Mesothelial cell of epicardium (in vitro differentiated cells): Measurements from ENCODE around the gene KLK11. TPM values are rescaled to one million over a fixed set of nuclear protein-coding genes. Genes with fewer than 3 reads are reported as not detected.

ENCODE experiments used
- DNase-seq, 2 experiments: peaks; one replicate each; pipeline ENCODE4 v3.0.0; 2021; ENCODE audit warnings: low spot score in 2 of 2; ENCODE audit not compliant: unreplicated experiment in 2 of 2
- H3K27ac Mint-ChIP-seq: 2 replicates; pipeline ENCODE4 v1.8.0; 2021; ENCODE audit warnings: mixed read lengths
- H3K27me3 Mint-ChIP-seq: 2 replicates; pipeline ENCODE4 v1.8.0; 2021; ENCODE audit warnings: low read depth, mixed read lengths
- H3K36me3 Mint-ChIP-seq: 2 replicates; pipeline ENCODE4 v1.8.0; 2021; ENCODE audit warnings: mixed read lengths
- H3K4me1 Mint-ChIP-seq: 2 replicates; pipeline ENCODE4 v1.8.0; 2021; ENCODE audit warnings: mixed read lengths
- H3K4me3 Mint-ChIP-seq: 2 replicates; pipeline ENCODE4 v1.8.0; 2021; ENCODE audit warnings: mild to moderate bottlenecking, moderate library complexity, mixed read lengths
- H3K9me3 Mint-ChIP-seq: 2 replicates; pipeline ENCODE4 v1.8.0; 2021; ENCODE audit warnings: mixed read lengths
- CTCF ChIP-seq: fragments of 200-600 bp; sonication (generic); IDR thresholded peaks from one replicate; pipeline ENCODE4 v1.5.0; 2021; ENCODE audit warnings: antibody characterized with exemption; ENCODE audit not compliant: unreplicated experiment
- total RNA-seq: library from RNA; stranded (reverse); gene quantifications from 3 replicates; pipeline ENCODE4 v1.2.1, GENCODE V29; 2021

The KLK11 gene
- total RNA-seq: not detected in 3 replicates

GRCh38 chr19:51026554-51026831 is at the start of gene KLK11:
Gene KLK11 (minus strand): TSS chr19:51026616. CDS start chr19:51025631, 985 bp downstream.
- peaks cover 6% of the 10 kb centered on the region for H3K4me1 Mint-ChIP-seq
- H3K36me3 Mint-ChIP-seq: no peaks in the 10 kb centered on the region
- no peak for TF ChIP-seq CTCF
- no peak within 1 kb of the TSS for H3K4me3 Mint-ChIP-seq
- DNase-seq: no peak
- H3K9me3 Mint-ChIP-seq: no peaks in the 10 kb centered on the region
- peaks cover 45% of the 10 kb centered on the region for H3K27me3 Mint-ChIP-seq
- H3K27ac Mint-ChIP-seq: no peak within 1 kb of the TSS

- H3K27ac Mint-ChIP-seq: no peak overlapping the region
- no peaks in the 10 kb centered on the region for H3K4me1 Mint-ChIP-seq
- peaks cover 8% of the 10 kb centered on the region for H3K27me3 Mint-ChIP-seq
- no peak overlapping the region for H3K4me3 Mint-ChIP-seq
- peaks cover 16% of the 10 kb centered on the region for H3K9me3 Mint-ChIP-seq
- peak in 1 of 2 experiments; percentile 1 for DNase-seq
- H3K36me3 Mint-ChIP-seq: no peaks in the 10 kb centered on the region
- TF ChIP-seq CTCF: no peak
Measured at GRCh38 chr19:51075998-51076397, 49.6 kb upstream of the KLK11 start.

GRCh38 chr19:51071095-51071405 is 44.6 kb upstream of the KLK11 start:
- no peaks in the 10 kb centered on the region for H3K36me3 Mint-ChIP-seq
- H3K27me3 Mint-ChIP-seq: peaks cover 20% of the 10 kb centered on the region
- no peak for TF ChIP-seq CTCF
- no peak for DNase-seq
- peaks cover 21% of the 10 kb centered on the region for H3K9me3 Mint-ChIP-seq
- no peak overlapping the region for H3K27ac Mint-ChIP-seq
- no peaks in the 10 kb centered on the region for H3K4me1 Mint-ChIP-seq
- H3K4me3 Mint-ChIP-seq: no peak overlapping the region

GRCh38 chr19:51070334-51071094 is 44.1 kb upstream of the KLK11 start:
- H3K9me3 Mint-ChIP-seq: peaks cover 21% of the 10 kb centered on the region
- H3K36me3 Mint-ChIP-seq: no peaks in the 10 kb centered on the region
- no peak overlapping the region for H3K4me3 Mint-ChIP-seq
- H3K4me1 Mint-ChIP-seq: no peaks in the 10 kb centered on the region
- no peak for TF ChIP-seq CTCF
- no peak for DNase-seq
- peaks cover 21% of the 10 kb centered on the region for H3K27me3 Mint-ChIP-seq
- no peak overlapping the region for H3K27ac Mint-ChIP-seq

GRCh38 chr19:51066393-51067186 is 40.2 kb upstream of the KLK11 start:
- H3K4me3 Mint-ChIP-seq: no peak overlapping the region
- TF ChIP-seq CTCF: no peak
- no peak overlapping the region for H3K27ac Mint-ChIP-seq
- no peaks in the 10 kb centered on the region for H3K36me3 Mint-ChIP-seq
- peaks cover 3% of the 10 kb centered on the region for H3K4me1 Mint-ChIP-seq
- no peak for DNase-seq
- H3K9me3 Mint-ChIP-seq: peaks cover 5% of the 10 kb centered on the region
- peaks cover 22% of the 10 kb centered on the region for H3K27me3 Mint-ChIP-seq
